ENCODE data around the gene ADPRH.

DNA sequence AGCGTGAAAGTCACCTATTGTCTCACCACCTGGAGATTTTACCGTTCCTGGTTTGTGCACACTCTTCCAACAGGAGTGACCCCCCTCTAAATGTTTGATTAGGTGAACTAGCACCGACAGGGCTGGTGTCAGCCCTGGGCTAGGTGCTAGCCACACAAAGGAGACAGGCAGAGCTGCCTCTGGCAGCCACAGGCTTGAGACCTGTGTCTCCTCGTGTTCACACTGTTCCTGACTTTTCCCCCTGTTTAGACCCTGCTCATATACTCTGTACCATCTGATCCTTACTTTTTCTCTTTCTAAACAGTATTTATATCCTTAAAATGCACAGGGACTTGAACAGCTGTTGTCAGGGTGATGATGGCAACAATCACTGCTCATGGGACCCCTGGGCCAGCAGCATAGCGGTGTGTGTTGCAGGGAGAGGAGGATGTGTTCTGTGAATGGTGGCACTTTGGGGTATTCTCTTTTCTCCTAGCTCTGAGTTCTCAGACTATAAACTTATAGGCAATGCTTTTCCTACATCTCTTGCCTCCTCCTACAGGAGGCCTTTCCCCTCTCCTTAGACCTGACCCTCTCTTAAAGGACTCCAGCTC is 25.4 kb upstream of the ADPRH start:
- TF ChIP-seq POLR2AphosphoS5 (IDR thresholded peaks at IDR 0.05) (no peak), POLR2A (IDR thresholded peaks at IDR 0.05) (no peak), EP300 (IDR thresholded peaks at IDR 0.05) (no peak)
- TF ChIP-seq, protein P1, sequence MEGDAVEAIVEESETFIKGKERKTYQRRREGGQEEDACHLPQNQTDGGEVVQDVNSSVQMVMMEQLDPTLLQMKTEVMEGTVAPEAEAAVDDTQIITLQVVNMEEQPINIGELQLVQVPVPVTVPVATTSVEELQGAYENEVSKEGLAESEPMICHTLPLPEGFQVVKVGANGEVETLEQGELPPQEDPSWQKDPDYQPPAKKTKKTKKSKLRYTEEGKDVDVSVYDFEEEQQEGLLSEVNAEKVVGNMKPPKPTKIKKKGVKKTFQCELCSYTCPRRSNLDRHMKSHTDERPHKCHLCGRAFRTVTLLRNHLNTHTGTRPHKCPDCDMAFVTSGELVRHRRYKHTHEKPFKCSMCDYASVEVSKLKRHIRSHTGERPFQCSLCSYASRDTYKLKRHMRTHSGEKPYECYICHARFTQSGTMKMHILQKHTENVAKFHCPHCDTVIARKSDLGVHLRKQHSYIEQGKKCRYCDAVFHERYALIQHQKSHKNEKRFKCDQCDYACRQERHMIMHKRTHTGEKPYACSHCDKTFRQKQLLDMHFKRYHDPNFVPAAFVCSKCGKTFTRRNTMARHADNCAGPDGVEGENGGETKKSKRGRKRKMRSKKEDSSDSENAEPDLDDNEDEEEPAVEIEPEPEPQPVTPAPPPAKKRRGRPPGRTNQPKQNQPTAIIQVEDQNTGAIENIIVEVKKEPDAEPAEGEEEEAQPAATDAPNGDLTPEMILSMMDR (IDR thresholded peaks at IDR 0.05) = no peak
